Measurements from ENCODE around the gene GOLGA6C. TPM values are rescaled to one million over a fixed set of nuclear protein-coding genes. Genes with fewer than 3 reads are reported as not detected.
"Not testable (repeated sequence)": the region's sequence is repeated elsewhere in the genome, so short reads cannot be mapped to it uniquely, and the experiment has no call there.

The GOLGA6C gene
- total RNA-seq, 4 donors from 2014 or later: not detected

- Histone ChIP-seq H3K4me1 (no peaks in the 10 kb centered on the region), H3K36me3 (no peaks in the 10 kb centered on the region), H3K9me3 (no peaks in the 10 kb centered on the region), H3K27ac (no peak overlapping the region), H3K27me3 (peaks cover 32% of the 10 kb centered on the region), H3K4me3 (no peak overlapping the region)
- TF ChIP-seq CTCF (IDR thresholded peaks at IDR 0.05) (no peak), EP300 (IDR thresholded peaks at IDR 0.05) (no peak), POLR2A (IDR thresholded peaks at IDR 0.05) (no peak), POLR2AphosphoS5 (IDR thresholded peaks at IDR 0.05) (no peak)
- no CpG with 5 or more reads among the region's 9 CpGs for WGBS, 2 donors (ENCODE audit: low coverage in 1 of 2)
- no peak for ATAC-seq
These were observed 44.2 kb downstream of the GOLGA6C start for GRCh38 chr15:75302318-75302717.

- 71% methylated on average over 2 of the region's 4 CpGs; no CpG with 5 or more reads in 1 of the 2 donors for WGBS, 2 donors (ENCODE audit: low coverage in 1 of 2)
- not testable (repeated sequence) for ATAC-seq, H3K9me3 ChIP-seq, H3K36me3 ChIP-seq, H3K4me1 ChIP-seq, H3K27ac ChIP-seq, H3K4me3 ChIP-seq
- H3K27me3 ChIP-seq: peaks cover 36% of the 10 kb centered on the region
These were observed 44.6 kb downstream of the GOLGA6C start for GRCh38 chr15:75302753-75303152.

GRCh38 chr15:75306188-75306587 lies 48.1 kb downstream of the GOLGA6C start:
- WGBS, 2 donors (ENCODE audit: low coverage in 1 of 2): 49 to 53% methylated on average over 3 of the region's 3 CpGs
- Histone ChIP-seq H3K9me3 (no peaks in the 10 kb centered on the region), H3K27me3 (peaks cover 54% of the 10 kb centered on the region), H3K4me3 (no peak overlapping the region), H3K27ac (no peak overlapping the region), H3K4me1 (no peaks in the 10 kb centered on the region), H3K36me3 (no peaks in the 10 kb centered on the region)
- no peak for ATAC-seq
- TF ChIP-seq EP300 (IDR thresholded peaks at IDR 0.05): no peak
- TF ChIP-seq POLR2AphosphoS5 (IDR thresholded peaks at IDR 0.05): no peak
- no peak for TF ChIP-seq POLR2A (IDR thresholded peaks at IDR 0.05)
- TF ChIP-seq CTCF (IDR thresholded peaks at IDR 0.05): no peak

GRCh38 chr15:75307778-75308390 lies 49.8 kb downstream of the GOLGA6C start:
- Histone ChIP-seq H3K4me3 (no peak overlapping the region), H3K9me3 (no peaks in the 10 kb centered on the region), H3K36me3 (no peaks in the 10 kb centered on the region), H3K27me3 (peaks cover 54% of the 10 kb centered on the region), H3K4me1 (no peaks in the 10 kb centered on the region), H3K27ac (no peak overlapping the region)
- TF ChIP-seq CTCF (IDR thresholded peaks at IDR 0.05) (no peak), EP300 (IDR thresholded peaks at IDR 0.05) (no peak), POLR2AphosphoS5 (IDR thresholded peaks at IDR 0.05) (no peak), POLR2A (IDR thresholded peaks at IDR 0.05) (no peak)
- WGBS, 2 donors (ENCODE audit: low coverage in 1 of 2): 18 to 67% methylated on average over 6 of the region's 15 CpGs
- no peak for ATAC-seq

- ATAC-seq: no peak
- Histone ChIP-seq H3K9me3 (no peaks in the 10 kb centered on the region), H3K4me1 (no peaks in the 10 kb centered on the region), H3K4me3 (no peak overlapping the region), H3K27me3 (peaks cover 46% of the 10 kb centered on the region), H3K36me3 (no peaks in the 10 kb centered on the region), H3K27ac (no peak overlapping the region)
- TF ChIP-seq CTCF (IDR thresholded peaks at IDR 0.05): no peak
- TF ChIP-seq EP300 (IDR thresholded peaks at IDR 0.05): no peak
- no peak for TF ChIP-seq POLR2AphosphoS5 (IDR thresholded peaks at IDR 0.05)
- no peak for TF ChIP-seq POLR2A (IDR thresholded peaks at IDR 0.05)
These were observed 51.6 kb downstream of the GOLGA6C start for GRCh38 chr15:75309711-75310110.

- 75% methylated on average over 1 of the region's 1 CpG; no CpG with 5 or more reads in 1 of the 2 donors for WGBS, 2 donors (ENCODE audit: low coverage in 1 of 2)
- peaks cover 26% of the 10 kb centered on the region for H3K27me3 ChIP-seq
- not testable (repeated sequence) for ATAC-seq
These were observed 54.4 kb downstream of the GOLGA6C start for GRCh38 chr15:75312548-75312947.

More at GRCh38 chr15:75312548-75312947, 54.4 kb downstream of the GOLGA6C start:
- not testable (repeated sequence) for H3K9me3 ChIP-seq, H3K27ac ChIP-seq, H3K4me1 ChIP-seq, H3K36me3 ChIP-seq, H3K4me3 ChIP-seq

Data from gastroesophageal sphincter (tissue), 4 donors.